Tibial artery (tissue), 4 donors: ENCODE data around the gene CRELD1.

ENCODE experiments used
- DNase-seq, 2 donors: peaks; one replicate each; pipeline ENCODE4 v3.0.0-alpha.2; 2019
- H3K27ac ChIP-seq, 2 donors: fragments of 200-600 bp; sonication (generic) in 1 of 2; 1 replicate in 1 of 2; 2 replicates in 1 of 2; pipeline ENCODE4 v1.5.1; 2018 to 2019; ENCODE audit warnings: mild to moderate bottlenecking in 1 of 2
- H3K27me3 ChIP-seq, 2 donors: fragments of 200-600 bp; sonication (generic) in 1 of 2; one replicate each; pipeline versions ENCODE4 v1.5.1 to v1.6.0; 2016 to 2019
- H3K36me3 ChIP-seq, 3 donors: fragments of 200-600 bp; sonication (generic) in 2 of 3; one replicate each; pipeline ENCODE4 v1.5.1; 2016 to 2019; ENCODE audit warnings: mild to moderate bottlenecking in 2 of 3
- H3K4me1 ChIP-seq, 4 donors: fragments of 200-600 bp; sonication (generic) in 2 of 4; 1 replicate in 3 of 4; 2 replicates in 1 of 4; pipeline ENCODE4 v1.5.1; 2016 to 2019
- H3K4me3 ChIP-seq, 2 donors: fragments of 200-600 bp; sonication (generic) in 1 of 2; 1 replicate in 1 of 2; 2 replicates in 1 of 2; pipeline ENCODE4 v1.5.1; 2018 to 2019; ENCODE audit warnings: mild to moderate bottlenecking in 2 of 2
- H3K9me3 ChIP-seq, 3 donors: fragments of 200-600 bp; sonication (generic) in 1 of 3; one replicate each; pipeline ENCODE4 v1.5.1; 2016 to 2019
- intact Hi-C: fragments of 100-400 bp; cut with DNase I; formaldehyde crosslinking; loops from one replicate; pipeline ENCODE4 v1.15.0; 2023; ENCODE audit warnings: low total_unique reads
- TF ChIP-seq, protein P1 (sequence below), 2 experiments: fragments of 200-600 bp in 1 of 2; fragments of 450-650 bp in 1 of 2; IDR thresholded peaks; one replicate each; pipeline ENCODE4 v1.5.1; 2017 to 2019; ENCODE audit warnings: antibody characterized with exemption in 2 of 2, mild to moderate bottlenecking in 1 of 2, moderate library complexity in 1 of 2

CRELD1 gene

GRCh38 chr3:9914559-9915253 lies 18.9 kb upstream of the CRELD1 start:
- DNase-seq = no peak
- Histone ChIP-seq H3K9me3 (no peaks in the 10 kb centered on the region), H3K27me3 (no peaks in the 10 kb centered on the region), H3K4me1 (peaks cover 5 to 61% (median 40%) of the 10 kb centered on the region in 4 donors), H3K36me3 (peaks cover 0 to 29% (median 5%) of the 10 kb centered on the region in 3 donors), H3K27ac (peak overlapping the region; percentile 92 to 95), H3K4me3 (peak overlapping the region; percentile 55 to 73)
- TF ChIP-seq, protein P1, sequence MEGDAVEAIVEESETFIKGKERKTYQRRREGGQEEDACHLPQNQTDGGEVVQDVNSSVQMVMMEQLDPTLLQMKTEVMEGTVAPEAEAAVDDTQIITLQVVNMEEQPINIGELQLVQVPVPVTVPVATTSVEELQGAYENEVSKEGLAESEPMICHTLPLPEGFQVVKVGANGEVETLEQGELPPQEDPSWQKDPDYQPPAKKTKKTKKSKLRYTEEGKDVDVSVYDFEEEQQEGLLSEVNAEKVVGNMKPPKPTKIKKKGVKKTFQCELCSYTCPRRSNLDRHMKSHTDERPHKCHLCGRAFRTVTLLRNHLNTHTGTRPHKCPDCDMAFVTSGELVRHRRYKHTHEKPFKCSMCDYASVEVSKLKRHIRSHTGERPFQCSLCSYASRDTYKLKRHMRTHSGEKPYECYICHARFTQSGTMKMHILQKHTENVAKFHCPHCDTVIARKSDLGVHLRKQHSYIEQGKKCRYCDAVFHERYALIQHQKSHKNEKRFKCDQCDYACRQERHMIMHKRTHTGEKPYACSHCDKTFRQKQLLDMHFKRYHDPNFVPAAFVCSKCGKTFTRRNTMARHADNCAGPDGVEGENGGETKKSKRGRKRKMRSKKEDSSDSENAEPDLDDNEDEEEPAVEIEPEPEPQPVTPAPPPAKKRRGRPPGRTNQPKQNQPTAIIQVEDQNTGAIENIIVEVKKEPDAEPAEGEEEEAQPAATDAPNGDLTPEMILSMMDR (IDR thresholded peaks at IDR 0.05) = no peak
- intact Hi-C loops = loop anchor here (2.0 to 5.0 kb wide), 4 partner anchors 24 to 72 kb away; partner anchors contain the start of genes JAGN1 and RPUSD3

GRCh38 chr3:9915254-9916141 lies 18.1 kb upstream of the CRELD1 start:
- TF ChIP-seq, protein P1 (IDR thresholded peaks at IDR 0.05) = peak in 1 of 2 experiments; percentile 51
- Histone ChIP-seq H3K9me3 (no peaks in the 10 kb centered on the region), H3K27ac (peak overlapping the region; percentile 92 to 95), H3K36me3 (peaks cover 0 to 30% (median 9%) of the 10 kb centered on the region in 3 donors), H3K4me3 (peak overlapping the region; percentile 55 to 73), H3K4me1 (peaks cover 5 to 61% (median 40%) of the 10 kb centered on the region in 4 donors), H3K27me3 (no peaks in the 10 kb centered on the region)
- peak; percentile 81 to 89 for DNase-seq
- intact Hi-C loops = loop anchor here (2.0 to 5.0 kb wide), 3 partner anchors 25 to 73 kb away; partner anchors contain the start of genes JAGN1 and RPUSD3

- intact Hi-C loops = loop anchor here (5.0 kb wide), 2 partner anchors 54 to 74 kb away; partner anchors contain the start of gene RPUSD3
- Histone ChIP-seq H3K27me3 (no peaks in the 10 kb centered on the region), H3K9me3 (no peaks in the 10 kb centered on the region), H3K36me3 (peaks cover 0 to 30% (median 13%) of the 10 kb centered on the region in 3 donors), H3K27ac (peak overlapping the region; percentile 92 to 95), H3K4me3 (peak overlapping the region; percentile 55 to 73), H3K4me1 (peaks cover 5 to 61% (median 40%) of the 10 kb centered on the region in 4 donors)
- DNase-seq = no peak
- TF ChIP-seq, protein P1 (IDR thresholded peaks at IDR 0.05) = no peak
Measured at GRCh38 chr3:9916346-9916733, 17.3 kb upstream of the CRELD1 start.

DNA sequence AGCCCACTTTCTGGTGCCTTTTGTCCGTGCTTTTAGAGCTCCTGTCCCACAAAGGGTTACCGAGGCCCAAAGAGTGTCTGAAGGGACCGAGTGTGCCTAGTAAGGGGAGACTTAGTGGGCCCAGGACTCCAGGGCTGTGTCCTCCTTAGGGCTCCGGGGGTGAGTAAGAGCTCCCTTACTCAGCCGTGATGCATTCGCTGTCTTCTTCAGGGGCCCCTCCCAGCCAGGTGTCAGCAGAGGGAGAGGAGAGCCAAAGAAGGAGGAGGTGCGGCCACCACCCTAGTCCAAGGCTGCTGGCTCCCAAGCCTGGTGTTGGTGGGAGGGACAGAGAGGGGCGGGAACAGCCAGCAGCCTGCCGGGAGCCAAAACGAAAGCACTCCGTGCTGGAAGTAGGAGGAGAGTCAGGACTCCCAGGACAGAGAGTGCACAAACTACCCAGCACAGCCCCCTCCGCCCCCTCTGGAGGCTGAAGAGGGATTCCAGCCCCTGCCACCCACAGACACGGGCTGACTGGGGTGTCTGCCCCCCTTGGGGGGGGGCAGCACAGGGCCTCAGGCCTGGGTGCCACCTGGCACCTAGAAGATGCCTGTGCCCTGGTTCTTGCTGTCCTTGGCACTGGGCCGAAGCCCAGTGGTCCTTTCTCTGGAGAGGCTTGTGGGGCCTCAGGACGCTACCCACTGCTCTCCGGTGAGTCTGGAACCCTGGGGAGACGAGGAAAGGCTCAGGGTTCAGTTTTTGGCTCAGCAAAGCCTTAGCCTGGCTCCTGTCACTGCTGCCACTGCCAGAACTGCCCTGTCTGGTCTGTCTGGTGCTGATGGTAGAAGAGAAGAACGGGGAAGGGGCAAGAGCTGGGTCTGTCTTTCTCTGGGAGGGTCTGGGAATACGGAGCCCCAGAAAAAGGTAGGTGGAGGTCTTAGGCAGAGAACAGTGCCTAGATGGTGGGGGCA lies 16.6 kb upstream of the CRELD1 start, which contains the start of gene IL17RC:
Gene IL17RC, plus strand, starts transcription at position 365 of the 947 bp plus-strand sequence. Its CDS starts 218 bp downstream, at position 583.
- H3K27ac ChIP-seq = peak within 1 kb of the TSS; percentile 92 to 95
- peaks cover 5 to 61% (median 40%) of the 10 kb centered on the region in 4 donors for H3K4me1 ChIP-seq
- H3K9me3 ChIP-seq = no peaks in the 10 kb centered on the region
- TF ChIP-seq, protein P1 (IDR thresholded peaks at IDR 0.05) = no peak
- H3K4me3 ChIP-seq = peak within 1 kb of the TSS; percentile 55 to 73
- H3K27me3 ChIP-seq = no peaks in the 10 kb centered on the region
- DNase-seq = peak; percentile 89 to 96
- intact Hi-C loops = loop anchor here (5.0 kb wide), 2 partner anchors 55 to 75 kb away; partner anchors contain the start of gene RPUSD3
- H3K36me3 ChIP-seq = peaks cover 0 to 25% (median 13%) of the 10 kb centered on the region in 3 donors
